ENCODE data around the gene SCUBE1. TPM values are rescaled to one million over a fixed set of nuclear protein-coding genes. Genes with fewer than 3 reads are reported as not detected.

The SCUBE1 gene
- 1 to 10 TPM in 1 of 4 donors, under 1 TPM in 2, not detected in 1; 0.03 to 1.3 (median 0.31) TPM for total RNA-seq
- polyA plus RNA-seq, result 0.34 TPM
- long read RNA-seq, donor 1, result 0 reads
- long read RNA-seq, donor 2, result 0 reads
- long read RNA-seq, donor 3, result 0 reads
- long read RNA-seq, donor 4, result 0 reads

DNA sequence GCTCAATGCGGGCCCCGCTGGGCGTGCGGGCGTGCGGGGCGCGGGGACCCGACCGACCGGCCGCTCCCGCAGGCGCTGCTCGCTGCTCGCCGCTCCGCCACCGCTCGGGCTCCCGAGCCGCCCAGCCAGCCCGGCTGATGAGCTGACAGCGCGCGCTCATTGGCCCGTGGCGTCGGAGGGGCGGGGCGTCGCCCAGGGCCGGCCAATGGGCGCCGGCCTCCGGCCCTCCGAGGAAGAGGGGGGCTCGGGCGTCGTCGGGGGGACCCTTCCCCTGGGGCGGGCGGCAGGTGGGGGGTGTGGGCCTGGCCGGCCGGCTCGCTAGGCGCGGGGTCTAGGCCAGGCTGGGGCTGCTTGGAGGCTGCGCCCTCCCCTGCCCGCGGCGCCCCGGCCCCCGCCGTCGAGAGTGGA, at the start of gene SCUBE1:
Gene SCUBE1, minus strand, starts transcription at position 111 of the 408 bp plus-strand sequence. CDS start 111 bp downstream, outside the sequence.
- Histone ChIP-seq H3K4me1 (ENCODE audit: control insufficient read depth, insufficient read depth, low read length) (no peaks in the 10 kb centered on the region), H3K27ac (ENCODE audit: low read length) (no peak within 1 kb of the TSS), H3K4me3 (ENCODE audit: low read length) (peak within 1 kb of the TSS; percentile 39), H3K27me3 (ENCODE audit: control insufficient read depth, insufficient read depth) (no peaks in the 10 kb centered on the region), H3K9me3 (ENCODE audit: control insufficient read depth, low read length) (no peaks in the 10 kb centered on the region)
- intact Hi-C loops (cut with DNase I), result loop anchor here in 1 of 4 donors (10.0 kb wide), 1 partner anchor 68 kb away; no protein-coding TSS in a partner anchor
- peak; percentile 65 to 81 (median 79) for DNase-seq
- 2% methylated on average over 56 of the region's 56 CpGs for WGBS
- peak; percentile 69 to 86 for ATAC-seq

DNA sequence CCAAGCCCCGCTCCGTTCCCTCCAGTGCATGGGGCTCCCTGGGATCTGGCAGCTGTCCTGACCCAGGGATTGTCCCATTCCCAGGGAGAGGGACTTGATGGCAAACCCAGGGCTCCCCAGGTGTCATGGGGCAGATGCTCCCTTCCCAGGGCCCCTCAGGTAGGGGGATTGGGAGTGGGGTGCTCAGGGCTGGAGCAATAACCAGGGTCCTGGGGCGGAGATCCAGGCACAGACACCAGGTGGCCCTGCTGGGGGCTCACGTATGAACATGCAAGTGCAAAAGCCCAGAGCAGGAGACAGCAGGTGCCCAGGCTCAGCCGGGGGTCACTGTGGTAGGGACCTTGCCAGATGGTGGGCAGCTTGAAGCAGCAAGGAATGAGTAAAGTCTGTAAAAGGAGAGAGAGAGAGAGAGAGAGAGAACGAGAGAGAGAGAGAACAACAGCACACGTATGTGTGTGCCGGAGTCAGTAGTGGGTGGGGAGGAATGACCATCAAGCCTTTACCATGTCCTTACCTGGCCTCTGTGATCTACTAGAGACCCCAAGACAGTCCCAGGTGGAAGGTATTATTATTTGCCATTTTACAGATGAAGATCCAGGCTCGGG, 49.3 kb upstream of the SCUBE1 start:
- no peaks in the 10 kb centered on the region for H3K27me3 ChIP-seq (ENCODE audit: control insufficient read depth, insufficient read depth)
- no peaks in the 10 kb centered on the region for H3K4me1 ChIP-seq (ENCODE audit: control insufficient read depth, insufficient read depth, low read length)
- no peaks in the 10 kb centered on the region for H3K9me3 ChIP-seq (ENCODE audit: control insufficient read depth, low read length)
- intact Hi-C loops (cut with DNase I), result no loop called here
- DNase-seq, result no peak
- H3K27ac ChIP-seq (ENCODE audit: low read length), result no peak overlapping the region
- ATAC-seq, result no peak
- WGBS, result 88% methylated on average over 9 of the region's 9 CpGs
- H3K4me3 ChIP-seq (ENCODE audit: low read length), result no peak overlapping the region

- 75% methylated on average over 3 of the region's 3 CpGs for WGBS
- Histone ChIP-seq H3K4me1 (ENCODE audit: control insufficient read depth, insufficient read depth, low read length) (no peaks in the 10 kb centered on the region), H3K27me3 (ENCODE audit: control insufficient read depth, insufficient read depth) (no peaks in the 10 kb centered on the region), H3K9me3 (ENCODE audit: control insufficient read depth, low read length) (no peaks in the 10 kb centered on the region), H3K27ac (ENCODE audit: low read length) (no peak overlapping the region), H3K4me3 (ENCODE audit: low read length) (no peak overlapping the region)
- intact Hi-C loops (cut with DNase I), result no loop called here
- DNase-seq, result no peak
- ATAC-seq, result no peak
Measured at GRCh38 chr22:43391306-43391705, 48.1 kb upstream of the SCUBE1 start.

GRCh38 chr22:43390872-43391271, 47.7 kb upstream of the SCUBE1 start:
- 78% methylated on average over 4 of the region's 4 CpGs for WGBS
- Histone ChIP-seq H3K4me3 (ENCODE audit: low read length) (no peak overlapping the region), H3K27me3 (ENCODE audit: control insufficient read depth, insufficient read depth) (no peaks in the 10 kb centered on the region), H3K27ac (ENCODE audit: low read length) (no peak overlapping the region), H3K4me1 (ENCODE audit: control insufficient read depth, insufficient read depth, low read length) (no peaks in the 10 kb centered on the region), H3K9me3 (ENCODE audit: control insufficient read depth, low read length) (no peaks in the 10 kb centered on the region)
- intact Hi-C loops (cut with DNase I), result no loop called here
- no peak for ATAC-seq
- DNase-seq, result no peak

GRCh38 chr22:43390166-43390565, 47.0 kb upstream of the SCUBE1 start:
- no peak overlapping the region for H3K4me3 ChIP-seq (ENCODE audit: low read length)
- H3K9me3 ChIP-seq (ENCODE audit: control insufficient read depth, low read length), result no peaks in the 10 kb centered on the region
- no peak for ATAC-seq
- H3K27me3 ChIP-seq (ENCODE audit: control insufficient read depth, insufficient read depth), result no peaks in the 10 kb centered on the region
- H3K27ac ChIP-seq (ENCODE audit: low read length), result no peak overlapping the region
- 91% methylated on average over 3 of the region's 3 CpGs for WGBS
- intact Hi-C loops (cut with DNase I), result no loop called here
- DNase-seq, result no peak
- no peaks in the 10 kb centered on the region for H3K4me1 ChIP-seq (ENCODE audit: control insufficient read depth, insufficient read depth, low read length)

DNA sequence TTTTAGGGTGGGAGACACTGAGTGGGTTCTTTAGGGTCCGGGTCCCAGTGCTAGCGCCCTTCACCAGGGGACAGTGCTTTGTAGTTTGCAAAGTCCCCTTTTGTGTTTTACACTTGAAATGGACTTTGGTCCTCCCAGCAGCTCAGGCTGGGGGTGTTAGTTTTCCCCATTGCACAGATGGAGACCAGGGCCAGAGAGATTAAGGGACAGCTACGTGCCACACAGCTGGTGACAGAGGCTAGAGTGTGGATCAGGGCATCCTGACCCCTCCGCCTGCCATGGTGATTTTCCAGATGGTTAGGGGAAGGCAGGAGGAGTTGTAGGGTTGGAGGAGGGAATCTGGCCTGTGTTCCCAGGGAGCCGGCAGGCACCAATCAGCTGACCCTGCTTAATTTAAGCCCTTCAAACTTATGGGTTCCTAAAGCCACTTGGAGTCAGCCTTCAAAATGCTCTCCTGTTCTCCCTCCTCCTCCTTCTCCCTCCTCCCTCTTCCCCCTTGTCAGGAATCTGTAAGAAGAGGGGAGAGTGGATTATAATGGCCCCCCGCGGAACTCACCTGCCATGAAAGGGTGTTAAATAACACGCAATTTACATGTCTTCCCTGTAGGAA, 46.2 kb upstream of the SCUBE1 start:
- no peak overlapping the region for H3K27ac ChIP-seq (ENCODE audit: low read length)
- DNase-seq, result no peak
- no peak overlapping the region for H3K4me3 ChIP-seq (ENCODE audit: low read length)
- 71% methylated on average over 8 of the region's 8 CpGs for WGBS
- no peaks in the 10 kb centered on the region for H3K4me1 ChIP-seq (ENCODE audit: control insufficient read depth, insufficient read depth, low read length)
- H3K27me3 ChIP-seq (ENCODE audit: control insufficient read depth, insufficient read depth), result no peaks in the 10 kb centered on the region
- ATAC-seq, result no peak
- intact Hi-C loops (cut with DNase I), result loop anchor here (5.0 to 10.0 kb wide), 5 partner anchors 157 to 1235 kb away; no protein-coding TSS in a partner anchor
- H3K9me3 ChIP-seq (ENCODE audit: control insufficient read depth, low read length), result no peaks in the 10 kb centered on the region

- Histone ChIP-seq H3K9me3 (ENCODE audit: control insufficient read depth, low read length) (no peaks in the 10 kb centered on the region), H3K4me1 (ENCODE audit: control insufficient read depth, insufficient read depth, low read length) (no peaks in the 10 kb centered on the region), H3K27me3 (ENCODE audit: control insufficient read depth, insufficient read depth) (no peaks in the 10 kb centered on the region), H3K27ac (ENCODE audit: low read length) (no peak overlapping the region), H3K4me3 (ENCODE audit: low read length) (no peak overlapping the region)
- ATAC-seq (peak; percentile 75 to 80), DNase-seq (peak; percentile 76 to 90 (median 90))
- WGBS, result 10% methylated on average over 17 of the region's 17 CpGs
- intact Hi-C loops (cut with DNase I), result loop anchor here (5.0 to 10.0 kb wide), 5 partner anchors 156 to 1236 kb away; no protein-coding TSS in a partner anchor
Measured at GRCh38 chr22:43388420-43388851, 45.3 kb upstream of the SCUBE1 start.

DNA sequence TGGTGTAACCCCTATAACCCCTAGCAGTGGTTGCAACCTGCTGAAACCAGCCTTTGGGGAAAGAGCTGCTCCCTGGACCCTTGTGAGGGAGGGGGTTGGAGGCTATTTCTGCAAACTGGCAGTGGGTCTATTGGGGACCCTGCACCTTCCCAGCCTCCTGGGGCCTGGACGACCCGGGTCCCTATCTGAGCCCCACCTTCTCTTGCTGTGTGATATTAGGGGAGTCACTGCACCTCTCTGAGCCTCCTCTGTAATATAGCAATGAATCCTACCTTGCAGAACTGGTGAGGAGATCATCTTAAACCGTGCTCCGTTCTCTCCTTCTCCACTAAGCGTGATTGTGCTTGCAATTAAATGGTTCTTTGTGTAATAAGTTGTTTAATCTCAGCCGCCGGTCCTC, 44.6 kb upstream of the SCUBE1 start:
- Histone ChIP-seq H3K4me3 (ENCODE audit: low read length) (no peak overlapping the region), H3K9me3 (ENCODE audit: control insufficient read depth, low read length) (no peaks in the 10 kb centered on the region), H3K4me1 (ENCODE audit: control insufficient read depth, insufficient read depth, low read length) (no peaks in the 10 kb centered on the region), H3K27me3 (ENCODE audit: control insufficient read depth, insufficient read depth) (no peaks in the 10 kb centered on the region), H3K27ac (ENCODE audit: low read length) (no peak overlapping the region)
- intact Hi-C loops (cut with DNase I), result loop anchor here (5.0 to 10.0 kb wide), 5 partner anchors 156 to 1237 kb away; no protein-coding TSS in a partner anchor
- ATAC-seq (no peak), DNase-seq (no peak)
- 44% methylated on average over 7 of the region's 7 CpGs for WGBS

- Histone ChIP-seq H3K4me1 (ENCODE audit: control insufficient read depth, insufficient read depth, low read length) (no peaks in the 10 kb centered on the region), H3K4me3 (ENCODE audit: low read length) (no peak overlapping the region), H3K27me3 (ENCODE audit: control insufficient read depth, insufficient read depth) (no peaks in the 10 kb centered on the region), H3K9me3 (ENCODE audit: control insufficient read depth, low read length) (no peaks in the 10 kb centered on the region), H3K27ac (ENCODE audit: low read length) (no peak overlapping the region)
- intact Hi-C loops (cut with DNase I), result loop anchor here (2.0 to 10.0 kb wide), 7 partner anchors 111 to 1239 kb away; no protein-coding TSS in a partner anchor
- peak; percentile 88 to 92 for ATAC-seq
- WGBS, result 7% methylated on average over 20 of the region's 20 CpGs
- peak; percentile 72 to 90 (median 87) for DNase-seq
Measured at GRCh38 chr22:43385770-43386641, 42.8 kb upstream of the SCUBE1 start.

DNA sequence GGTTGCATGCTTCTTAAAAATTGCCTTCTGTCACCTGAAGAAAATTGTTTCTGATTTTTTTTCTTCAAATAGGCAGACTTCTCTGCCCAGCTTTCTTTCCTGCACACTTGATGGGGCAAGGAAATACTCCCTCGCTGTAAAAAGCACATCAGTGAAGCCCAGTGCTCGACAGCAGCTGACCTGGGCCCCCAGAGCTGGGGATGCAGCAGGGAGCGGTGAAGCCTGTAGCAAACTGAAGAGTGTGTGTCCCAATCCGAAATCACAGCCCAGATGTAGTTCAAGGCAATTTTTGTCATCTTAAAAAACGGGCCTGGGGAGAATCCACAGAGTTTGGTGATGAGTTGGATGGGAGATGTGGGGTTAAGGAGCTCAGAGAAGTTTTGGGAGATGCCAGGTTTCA, 41.7 kb upstream of the SCUBE1 start:
- intact Hi-C loops (cut with DNase I), result loop anchor here (2.0 to 10.0 kb wide), 7 partner anchors 110 to 1240 kb away; no protein-coding TSS in a partner anchor
- no peak for ATAC-seq
- no peak overlapping the region for H3K4me3 ChIP-seq (ENCODE audit: low read length)
- no peak for DNase-seq
- H3K27ac ChIP-seq (ENCODE audit: low read length), result no peak overlapping the region
- no peaks in the 10 kb centered on the region for H3K27me3 ChIP-seq (ENCODE audit: control insufficient read depth, insufficient read depth)
- no peaks in the 10 kb centered on the region for H3K4me1 ChIP-seq (ENCODE audit: control insufficient read depth, insufficient read depth, low read length)
- 54% methylated on average over 5 of the region's 5 CpGs for WGBS
- no peaks in the 10 kb centered on the region for H3K9me3 ChIP-seq (ENCODE audit: control insufficient read depth, low read length)

Data from right cardiac atrium (tissue), 5 donors.